ENCODE data around the gene ABR.
"Not testable (repeated sequence)": the region's sequence is repeated elsewhere in the genome, so short reads cannot be mapped to it uniquely, and the experiment has no call there.

The ABR gene

GRCh38 chr17:1136748-1137147 lies 43.0 kb downstream of the ABR start:
- Mint-ChIP-seq H3K4me3 (no peak overlapping the region), H3K36me3 (peaks cover 2% of the 10 kb centered on the region), H3K9me3 (no peaks in the 10 kb centered on the region), H3K27ac (no peak overlapping the region), H3K4me1 (peaks cover 8% of the 10 kb centered on the region), H3K27me3 (no peaks in the 10 kb centered on the region)
- ATAC-seq (ENCODE audit: low read depth) (no peak), DNase-seq (ENCODE audit: low spot score in 2 of 2) (no peak)

- peaks cover 8% of the 10 kb centered on the region for H3K4me1 Mint-ChIP-seq
Measured at GRCh38 chr17:1134634-1135324, 45.0 kb downstream of the ABR start.

GRCh38 chr17:1130191-1130590 lies 49.6 kb downstream of the ABR start:
- no peak for ATAC-seq (ENCODE audit: low read depth)
- peaks cover 4% of the 10 kb centered on the region for H3K4me1 Mint-ChIP-seq
- H3K9me3 Mint-ChIP-seq: peaks cover 3% of the 10 kb centered on the region
- peaks cover 10% of the 10 kb centered on the region for H3K36me3 Mint-ChIP-seq
- H3K4me3 Mint-ChIP-seq: no peak overlapping the region
- H3K27ac Mint-ChIP-seq: no peak overlapping the region
- DNase-seq (ENCODE audit: low spot score in 2 of 2): no peak
- no peaks in the 10 kb centered on the region for H3K27me3 Mint-ChIP-seq

More at GRCh38 chr17:1134634-1135324, 45.0 kb downstream of the ABR start:
- Mint-ChIP-seq H3K27ac (no peak overlapping the region), H3K4me3 (no peak overlapping the region), H3K27me3 (no peaks in the 10 kb centered on the region), H3K9me3 (no peaks in the 10 kb centered on the region), H3K36me3 (peaks cover 2% of the 10 kb centered on the region)
- no peak for DNase-seq (ENCODE audit: low spot score in 2 of 2)
- no peak for ATAC-seq (ENCODE audit: low read depth)

- H3K36me3 Mint-ChIP-seq: peaks cover 15% of the 10 kb centered on the region
- not testable (repeated sequence) for H3K4me3 Mint-ChIP-seq; H3K27me3 Mint-ChIP-seq; H3K9me3 Mint-ChIP-seq; H3K4me1 Mint-ChIP-seq; DNase-seq (ENCODE audit: low spot score in 2 of 2); ATAC-seq (ENCODE audit: low read depth); H3K27ac Mint-ChIP-seq
Measured at GRCh38 chr17:1128463-1128862, 51.3 kb downstream of the ABR start.

GRCh38 chr17:1126801-1127550 lies 52.8 kb downstream of the ABR start:
- DNase-seq (ENCODE audit: low spot score in 2 of 2) (no peak), ATAC-seq (ENCODE audit: low read depth) (no peak)
- Mint-ChIP-seq H3K27me3 (no peaks in the 10 kb centered on the region), H3K4me1 (peaks cover 12% of the 10 kb centered on the region), H3K36me3 (peaks cover 15% of the 10 kb centered on the region), H3K27ac (no peak overlapping the region), H3K9me3 (peaks cover 3% of the 10 kb centered on the region), H3K4me3 (no peak overlapping the region)

- no peak for ATAC-seq (ENCODE audit: low read depth)
- H3K4me3 Mint-ChIP-seq: no peak overlapping the region
- H3K27ac Mint-ChIP-seq: no peak overlapping the region
- no peaks in the 10 kb centered on the region for H3K27me3 Mint-ChIP-seq
- H3K9me3 Mint-ChIP-seq: peaks cover 3% of the 10 kb centered on the region
- H3K4me1 Mint-ChIP-seq: peaks cover 12% of the 10 kb centered on the region
- H3K36me3 Mint-ChIP-seq: peaks cover 14% of the 10 kb centered on the region
- DNase-seq (ENCODE audit: low spot score in 2 of 2): no peak
Measured at GRCh38 chr17:1126250-1126797, 53.5 kb downstream of the ABR start.

GRCh38 chr17:1125788-1126145 lies 54.0 kb downstream of the ABR start:
- no peak overlapping the region for H3K27ac Mint-ChIP-seq

GRCh38 chr17:1124896-1125787 lies 54.6 kb downstream of the ABR start:
- no peak for ATAC-seq (ENCODE audit: low read depth)
- Mint-ChIP-seq H3K4me3 (no peak overlapping the region), H3K27ac (no peak overlapping the region), H3K9me3 (peaks cover 3% of the 10 kb centered on the region), H3K27me3 (no peaks in the 10 kb centered on the region), H3K36me3 (peaks cover 14% of the 10 kb centered on the region), H3K4me1 (peaks cover 12% of the 10 kb centered on the region)
- no peak for DNase-seq (ENCODE audit: low spot score in 2 of 2)

More at GRCh38 chr17:1125788-1126145, 54.0 kb downstream of the ABR start:
- H3K4me1 Mint-ChIP-seq: peaks cover 12% of the 10 kb centered on the region
- ATAC-seq (ENCODE audit: low read depth) (no peak), DNase-seq (ENCODE audit: low spot score in 2 of 2) (no peak)
- H3K4me3 Mint-ChIP-seq: no peak overlapping the region
- H3K36me3 Mint-ChIP-seq: peaks cover 14% of the 10 kb centered on the region
- H3K27me3 Mint-ChIP-seq: no peaks in the 10 kb centered on the region
- H3K9me3 Mint-ChIP-seq: peaks cover 3% of the 10 kb centered on the region

GRCh38 chr17:1123921-1124715 lies 55.7 kb downstream of the ABR start:
- ATAC-seq (ENCODE audit: low read depth) (no peak), DNase-seq (ENCODE audit: low spot score in 2 of 2) (no peak)
- Mint-ChIP-seq H3K27me3 (no peaks in the 10 kb centered on the region), H3K36me3 (peaks cover 13% of the 10 kb centered on the region), H3K9me3 (peaks cover 3% of the 10 kb centered on the region), H3K4me3 (no peak overlapping the region), H3K27ac (no peak overlapping the region), H3K4me1 (peaks cover 12% of the 10 kb centered on the region)

- no peak overlapping the region for H3K27ac Mint-ChIP-seq
- DNase-seq (ENCODE audit: low spot score in 2 of 2) (no peak), ATAC-seq (ENCODE audit: low read depth) (no peak)
- H3K27me3 Mint-ChIP-seq: no peaks in the 10 kb centered on the region
- H3K4me3 Mint-ChIP-seq: no peak overlapping the region
- no peaks in the 10 kb centered on the region for H3K9me3 Mint-ChIP-seq
- H3K4me1 Mint-ChIP-seq: peaks cover 12% of the 10 kb centered on the region
- H3K36me3 Mint-ChIP-seq: peaks cover 9% of the 10 kb centered on the region
Measured at GRCh38 chr17:1123393-1123831, 56.4 kb downstream of the ABR start.

GRCh38 chr17:1122533-1123392 lies 57.0 kb downstream of the ABR start:
- no peak overlapping the region for H3K27ac Mint-ChIP-seq
- peak; percentile 87 to 92 for DNase-seq (ENCODE audit: low spot score in 2 of 2)
- peaks cover 12% of the 10 kb centered on the region for H3K4me1 Mint-ChIP-seq
- H3K27me3 Mint-ChIP-seq: no peaks in the 10 kb centered on the region
- H3K9me3 Mint-ChIP-seq: no peaks in the 10 kb centered on the region
- peaks cover 5% of the 10 kb centered on the region for H3K36me3 Mint-ChIP-seq
- peak; percentile 95 for ATAC-seq (ENCODE audit: low read depth)
- H3K4me3 Mint-ChIP-seq: no peak overlapping the region

- not testable (repeated sequence) for ATAC-seq (ENCODE audit: low read depth); H3K27ac Mint-ChIP-seq; H3K4me3 Mint-ChIP-seq; DNase-seq (ENCODE audit: low spot score in 2 of 2); H3K9me3 Mint-ChIP-seq; H3K27me3 Mint-ChIP-seq; H3K36me3 Mint-ChIP-seq; H3K4me1 Mint-ChIP-seq
Measured at GRCh38 chr17:1121442-1121817, 58.4 kb downstream of the ABR start.
